GM18498 (cell line): ENCODE data around the gene FAM120B.
"Not testable (repeated sequence)": the region's sequence is repeated elsewhere in the genome, so short reads cannot be mapped to it uniquely, and the experiment has no call there.

ENCODE experiments used
- ATAC-seq: cut with Tn5 transposase; IDR thresholded peaks from one replicate; pipeline ENCODE4 v1.9.1; 2021; ENCODE audit warnings: mild to moderate bottlenecking, moderate library complexity; ENCODE audit not compliant: unreplicated experiment

The FAM120B gene, protein sequence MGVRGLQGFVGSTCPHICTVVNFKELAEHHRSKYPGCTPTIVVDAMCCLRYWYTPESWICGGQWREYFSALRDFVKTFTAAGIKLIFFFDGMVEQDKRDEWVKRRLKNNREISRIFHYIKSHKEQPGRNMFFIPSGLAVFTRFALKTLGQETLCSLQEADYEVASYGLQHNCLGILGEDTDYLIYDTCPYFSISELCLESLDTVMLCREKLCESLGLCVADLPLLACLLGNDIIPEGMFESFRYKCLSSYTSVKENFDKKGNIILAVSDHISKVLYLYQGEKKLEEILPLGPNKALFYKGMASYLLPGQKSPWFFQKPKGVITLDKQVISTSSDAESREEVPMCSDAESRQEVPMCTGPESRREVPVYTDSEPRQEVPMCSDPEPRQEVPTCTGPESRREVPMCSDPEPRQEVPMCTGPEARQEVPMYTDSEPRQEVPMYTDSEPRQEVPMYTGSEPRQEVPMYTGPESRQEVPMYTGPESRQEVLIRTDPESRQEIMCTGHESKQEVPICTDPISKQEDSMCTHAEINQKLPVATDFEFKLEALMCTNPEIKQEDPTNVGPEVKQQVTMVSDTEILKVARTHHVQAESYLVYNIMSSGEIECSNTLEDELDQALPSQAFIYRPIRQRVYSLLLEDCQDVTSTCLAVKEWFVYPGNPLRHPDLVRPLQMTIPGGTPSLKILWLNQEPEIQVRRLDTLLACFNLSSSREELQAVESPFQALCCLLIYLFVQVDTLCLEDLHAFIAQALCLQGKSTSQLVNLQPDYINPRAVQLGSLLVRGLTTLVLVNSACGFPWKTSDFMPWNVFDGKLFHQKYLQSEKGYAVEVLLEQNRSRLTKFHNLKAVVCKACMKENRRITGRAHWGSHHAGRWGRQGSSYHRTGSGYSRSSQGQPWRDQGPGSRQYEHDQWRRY

DNA sequence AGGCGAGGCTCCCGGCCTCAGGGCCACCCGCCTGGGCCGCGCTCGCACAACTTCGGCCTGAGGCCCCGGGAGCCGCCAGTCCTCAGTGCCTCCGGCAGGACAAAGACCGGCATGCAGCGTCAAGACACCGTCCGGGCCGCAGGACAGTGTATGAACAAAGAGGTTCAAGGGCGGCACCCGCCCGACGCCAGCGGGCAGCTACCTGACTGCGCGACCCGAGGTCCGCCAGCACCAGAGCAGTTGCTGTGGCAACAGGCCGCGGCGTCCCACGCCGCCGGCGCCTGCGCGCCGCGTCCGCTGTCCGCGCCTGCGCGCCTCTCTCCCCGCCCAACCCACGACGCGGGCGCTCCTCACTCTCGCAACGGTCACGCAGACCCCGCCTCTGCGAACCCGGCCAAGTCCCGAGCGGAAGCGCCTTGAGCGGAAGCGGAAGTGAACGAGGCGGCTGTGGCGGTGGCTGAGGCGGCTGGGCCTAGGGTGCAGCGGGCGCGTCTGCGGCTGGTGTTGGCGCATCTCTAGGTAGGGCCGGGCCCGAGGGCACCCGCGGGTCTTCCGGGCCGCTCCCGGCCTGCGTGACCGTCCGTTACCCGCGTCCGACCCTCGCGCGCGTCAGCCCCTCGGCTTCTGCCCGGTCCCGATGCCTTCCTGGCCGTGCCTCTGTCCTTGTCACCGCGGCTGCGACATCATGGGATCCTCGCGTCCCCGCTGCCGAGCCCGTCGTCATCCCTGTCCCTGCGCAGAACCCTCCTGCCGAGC is at the start of gene FAM120B:
FAM120B (plus strand) TSS at position 435 of the 756 bp plus-strand sequence. CDS start 10,633 bp downstream, outside the sequence.
- peak; percentile 97 for ATAC-seq

DNA sequence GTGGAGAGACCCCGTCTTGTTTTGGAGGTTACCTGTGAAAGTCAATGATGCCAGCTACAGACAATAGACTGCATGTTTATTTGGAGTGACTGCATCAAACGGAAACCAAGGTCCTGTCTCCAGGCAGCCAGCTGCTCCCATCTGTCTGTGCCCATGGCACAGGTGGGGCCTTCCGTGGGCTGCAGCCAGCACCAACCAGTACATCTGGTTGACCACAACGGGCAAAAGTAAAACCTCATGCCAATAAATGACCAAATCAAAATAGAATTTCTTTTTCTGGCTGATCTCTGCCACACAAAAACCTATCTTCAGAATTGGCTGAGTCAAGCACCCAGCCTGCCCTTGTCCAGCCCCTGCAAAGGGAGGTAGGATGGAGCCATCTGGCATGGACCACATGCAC is 49.2 kb upstream of the FAM120B start:
- no peak for ATAC-seq

DNA sequence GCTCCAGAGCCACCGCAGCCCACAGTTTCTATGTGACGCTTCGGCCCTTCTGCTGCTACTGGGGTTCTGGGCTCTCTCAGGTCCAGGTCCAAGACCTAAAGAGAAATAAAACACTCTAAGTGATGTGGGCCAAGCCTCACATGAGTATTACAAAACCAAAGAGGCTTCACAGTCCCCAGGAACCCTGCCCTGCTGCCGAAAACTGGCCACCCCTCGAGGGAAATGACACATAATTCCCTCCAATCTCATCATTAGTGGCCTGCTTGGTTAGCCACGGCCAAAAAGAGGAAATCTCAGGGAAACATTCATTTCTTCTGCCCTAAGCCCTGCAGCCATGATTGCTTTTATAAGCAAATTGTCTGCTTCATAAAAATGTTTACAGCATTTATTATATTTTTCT is 48.2 kb upstream of the FAM120B start:
- ATAC-seq: no peak

DNA sequence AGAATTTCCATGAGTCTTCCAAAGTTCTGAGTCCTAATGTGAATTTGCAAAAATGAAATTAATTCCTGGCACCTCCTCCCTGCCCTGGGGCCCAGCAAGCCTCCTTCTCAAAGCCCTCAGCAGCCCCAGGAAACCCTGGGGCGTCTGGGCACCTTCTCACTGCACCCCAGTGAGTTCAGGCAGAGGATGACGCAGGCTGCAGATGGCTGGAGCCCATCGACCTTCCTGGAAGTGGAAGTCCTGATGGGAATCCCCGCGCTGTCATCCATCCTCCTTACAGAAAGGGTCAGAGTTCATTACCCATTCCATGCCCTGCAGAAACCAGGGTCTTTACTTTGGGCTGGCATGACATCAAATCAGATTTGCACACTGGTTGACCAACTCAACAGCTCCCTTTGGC is 47.3 kb upstream of the FAM120B start:
- ATAC-seq: no peak

DNA sequence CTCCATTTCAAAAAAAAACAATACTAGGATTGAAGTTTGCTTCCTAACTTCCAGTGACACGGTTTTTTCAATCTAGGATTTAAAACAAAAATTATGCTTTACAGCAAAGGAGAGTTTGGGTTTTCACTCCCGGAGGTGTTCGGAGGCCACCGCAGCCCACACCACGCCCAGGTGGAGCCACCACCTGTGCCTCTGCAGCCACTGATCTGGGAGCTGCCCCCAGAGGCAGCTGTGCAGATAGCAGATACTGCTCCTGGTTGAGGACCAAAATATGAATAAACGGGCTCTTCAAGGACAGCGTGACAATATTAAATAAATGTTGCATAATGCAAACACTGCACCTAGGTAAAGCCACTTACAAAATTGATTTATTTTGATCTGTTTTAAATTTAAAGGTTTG is 45.9 kb upstream of the FAM120B start:
- ATAC-seq: no peak

DNA sequence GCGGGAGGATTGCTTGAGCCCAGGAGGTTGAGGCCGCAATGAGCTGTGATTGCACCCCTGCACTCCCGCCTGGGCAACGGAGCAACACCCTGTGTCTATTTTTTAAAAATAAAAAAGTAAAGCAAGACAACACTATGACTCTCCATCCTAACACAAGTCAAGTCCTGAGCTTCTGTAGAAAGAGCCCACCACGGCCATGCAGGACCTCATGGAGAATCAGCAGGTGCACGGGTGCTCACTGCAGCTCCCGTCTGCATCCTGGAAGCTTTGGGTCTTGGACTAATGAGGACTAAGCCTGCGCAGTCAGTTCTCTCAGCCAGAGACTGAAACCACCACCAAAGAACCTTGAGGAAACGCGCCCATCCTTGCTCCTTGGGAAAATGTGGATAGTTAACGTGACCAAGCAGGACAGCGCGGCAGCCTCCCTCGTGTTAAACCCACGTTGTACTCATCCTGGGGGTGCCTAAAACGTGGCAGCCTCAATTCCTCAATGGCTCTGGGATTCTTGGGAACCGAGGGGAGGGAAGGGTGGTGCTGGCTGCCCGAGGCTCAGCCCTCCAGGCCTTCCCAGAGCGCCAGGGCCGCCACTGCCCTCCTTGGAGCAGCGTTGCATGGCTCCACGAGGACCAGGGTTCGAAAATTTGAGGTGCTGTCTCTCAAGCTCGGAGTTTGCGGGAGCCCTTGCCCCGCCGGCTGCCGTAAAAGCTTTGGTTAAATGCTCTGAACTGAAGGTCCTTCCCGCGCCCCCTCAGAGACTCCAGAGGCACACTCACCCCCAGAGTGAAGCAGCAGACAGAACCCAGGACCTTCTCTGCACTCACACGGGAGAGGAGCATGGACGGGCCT is 44.7 kb upstream of the FAM120B start:
- ATAC-seq: no peak

DNA sequence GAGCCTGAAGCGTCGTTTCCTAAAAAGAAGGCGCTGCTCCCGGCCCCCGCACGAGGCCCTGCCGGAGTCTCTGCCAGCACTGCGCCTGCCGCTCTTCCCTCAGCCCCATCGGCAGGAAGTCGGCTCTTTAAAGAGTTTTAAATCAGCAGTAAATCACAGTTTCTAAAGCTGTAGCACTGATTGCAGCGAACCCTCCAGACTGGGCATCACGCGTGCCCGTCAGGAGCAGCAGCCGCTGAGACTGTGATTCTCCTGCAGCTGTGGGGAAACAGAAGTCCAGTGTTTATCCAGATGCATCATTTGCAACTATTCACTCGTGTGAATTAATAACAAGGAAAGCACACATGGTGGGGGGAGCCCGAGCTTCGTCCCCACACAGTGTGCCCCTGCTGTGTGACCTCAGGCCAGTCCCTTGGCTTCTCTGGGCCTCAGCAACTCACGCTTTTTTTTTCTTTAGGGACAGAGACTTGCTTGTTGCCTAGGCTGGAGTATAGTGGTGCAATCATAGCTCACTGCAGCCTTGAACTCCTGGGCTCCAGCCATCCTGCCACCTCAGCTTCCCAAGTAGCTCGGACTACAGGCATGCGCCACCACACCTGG is 44.0 kb upstream of the FAM120B start:
- no peak for ATAC-seq

DNA sequence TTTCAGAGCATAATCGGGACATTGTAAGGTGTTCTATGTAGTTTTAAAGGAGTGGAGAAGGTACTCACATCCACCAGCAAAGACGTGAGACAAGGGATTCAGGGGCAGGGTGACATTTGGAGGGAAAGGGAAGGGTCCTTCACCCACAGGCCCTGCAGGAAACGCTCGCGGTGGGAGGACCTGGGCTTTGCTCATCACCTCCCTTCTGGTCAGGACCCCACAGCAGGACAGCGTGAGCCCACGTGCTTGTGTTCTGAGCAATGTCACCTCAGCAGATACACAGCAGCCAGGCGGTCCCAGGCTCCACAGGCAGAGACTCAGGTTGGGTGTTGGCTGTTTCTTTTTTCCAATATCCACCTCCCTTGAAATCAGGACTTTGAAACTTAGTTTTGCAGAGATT is 43.1 kb upstream of the FAM120B start:
- no peak for ATAC-seq

DNA sequence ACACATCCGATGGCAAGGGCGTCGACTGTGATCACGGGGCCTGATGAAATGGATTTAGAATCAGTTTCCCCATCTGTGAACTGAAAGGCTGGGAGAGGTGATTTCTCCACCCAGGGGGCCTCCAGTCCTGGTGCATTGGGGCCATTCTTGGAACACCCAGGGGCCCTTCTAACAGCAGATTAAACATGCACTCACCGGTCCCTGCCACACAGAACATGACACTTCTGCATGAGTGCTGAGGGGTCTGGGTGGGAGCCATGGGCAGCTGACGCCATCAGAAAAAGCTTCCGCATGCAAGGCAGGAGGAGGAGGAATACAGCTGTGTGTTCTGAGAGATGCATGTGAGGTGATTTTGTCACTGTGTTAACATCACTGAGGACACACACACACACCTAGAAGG is 42.5 kb upstream of the FAM120B start:
- no peak for ATAC-seq

DNA sequence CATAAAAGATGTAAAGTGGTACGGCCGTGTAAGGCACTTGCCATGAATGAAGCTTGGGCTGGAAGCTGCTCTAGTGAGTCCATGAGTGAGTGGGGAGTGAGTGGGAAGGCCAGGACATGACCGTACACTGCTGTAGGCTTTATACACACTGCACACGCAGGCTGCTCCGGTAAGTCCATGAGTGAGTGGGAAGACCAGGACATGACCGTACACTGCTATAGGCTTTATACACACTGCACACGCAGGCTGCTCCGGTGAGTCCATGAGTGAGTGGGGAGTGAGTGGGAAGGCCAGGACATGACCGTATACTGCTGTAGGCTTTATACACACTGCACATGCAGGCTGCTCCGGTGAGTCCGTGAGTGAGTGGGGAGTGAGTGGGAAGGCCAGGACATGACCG is 41.9 kb upstream of the FAM120B start:
- ATAC-seq: not testable (repeated sequence)

DNA sequence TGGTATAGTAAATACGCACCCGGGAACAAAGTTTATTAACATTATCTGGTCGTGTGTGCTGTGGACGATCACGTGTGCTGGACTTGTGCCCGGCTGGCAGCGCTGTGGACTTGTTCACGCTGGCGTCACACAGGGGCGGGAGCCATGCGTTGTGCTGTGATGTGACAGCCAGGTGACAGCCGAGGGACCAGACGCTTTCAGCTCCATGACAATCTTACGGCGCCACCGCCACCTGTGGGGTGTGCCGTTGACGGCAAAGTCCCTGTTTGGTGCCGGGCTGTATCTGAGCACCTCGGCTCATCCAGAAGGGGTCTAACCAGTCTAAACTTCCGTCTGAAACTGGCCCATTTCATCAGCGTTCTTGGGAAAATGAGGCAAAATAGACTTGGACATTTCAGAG is 40.9 kb upstream of the FAM120B start:
- ATAC-seq: no peak

DNA sequence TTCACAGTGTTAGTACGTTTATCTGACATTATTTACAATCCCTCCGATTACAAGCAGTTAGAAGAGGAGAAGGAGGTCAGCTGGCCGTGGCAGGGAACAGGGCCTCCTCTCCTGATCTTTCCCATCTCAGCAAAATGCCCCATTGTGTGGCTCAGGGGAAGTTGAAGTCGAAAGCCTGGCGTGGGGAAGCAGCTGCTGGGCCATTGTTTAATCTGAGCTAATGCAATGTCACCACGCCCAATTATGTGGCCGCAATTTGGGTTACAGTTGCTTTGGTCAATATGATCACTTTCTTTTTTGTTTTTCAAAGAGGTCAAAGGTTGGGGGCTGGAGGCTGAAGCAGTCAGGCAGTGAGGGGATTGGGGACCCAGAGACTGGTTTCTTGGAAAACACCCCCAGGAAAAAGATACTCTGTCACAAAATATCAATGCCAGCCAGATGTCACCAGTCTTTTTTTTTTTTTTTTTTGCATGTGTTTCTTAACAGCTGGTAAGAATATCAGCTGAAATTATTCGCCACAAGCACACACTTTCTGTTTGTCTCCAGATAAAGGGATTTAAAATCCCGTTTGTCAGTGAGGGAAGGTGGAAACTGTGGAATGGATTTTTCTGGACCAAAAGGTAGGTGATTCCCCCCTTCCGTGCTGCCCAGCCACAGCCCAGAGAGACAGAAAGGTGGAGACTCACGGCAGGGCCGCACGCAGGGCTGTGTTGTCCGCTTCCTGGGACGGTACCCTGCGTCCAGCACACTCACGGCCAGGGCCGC is 40.3 kb upstream of the FAM120B start:
- ATAC-seq: no peak

DNA sequence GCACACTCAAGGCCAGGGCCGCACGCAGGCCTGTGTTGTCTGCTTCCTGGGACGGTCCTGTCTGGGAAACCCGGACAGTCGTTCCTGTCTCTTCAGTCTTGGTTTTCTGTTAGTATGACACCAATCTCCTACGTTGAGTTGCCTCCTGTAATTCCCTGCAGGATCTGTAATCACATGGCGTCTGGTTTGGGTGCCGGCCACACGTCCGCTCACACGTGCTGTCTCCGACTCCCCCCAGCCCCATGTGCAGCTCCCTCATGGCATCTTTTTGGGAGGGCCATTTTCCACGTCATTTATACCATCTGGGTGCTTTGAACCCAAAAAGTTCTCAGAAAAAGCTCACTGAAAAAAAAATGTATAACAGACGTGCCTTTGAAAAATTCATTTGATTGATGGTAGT is 38.9 kb upstream of the FAM120B start:
- ATAC-seq: no peak

DNA sequence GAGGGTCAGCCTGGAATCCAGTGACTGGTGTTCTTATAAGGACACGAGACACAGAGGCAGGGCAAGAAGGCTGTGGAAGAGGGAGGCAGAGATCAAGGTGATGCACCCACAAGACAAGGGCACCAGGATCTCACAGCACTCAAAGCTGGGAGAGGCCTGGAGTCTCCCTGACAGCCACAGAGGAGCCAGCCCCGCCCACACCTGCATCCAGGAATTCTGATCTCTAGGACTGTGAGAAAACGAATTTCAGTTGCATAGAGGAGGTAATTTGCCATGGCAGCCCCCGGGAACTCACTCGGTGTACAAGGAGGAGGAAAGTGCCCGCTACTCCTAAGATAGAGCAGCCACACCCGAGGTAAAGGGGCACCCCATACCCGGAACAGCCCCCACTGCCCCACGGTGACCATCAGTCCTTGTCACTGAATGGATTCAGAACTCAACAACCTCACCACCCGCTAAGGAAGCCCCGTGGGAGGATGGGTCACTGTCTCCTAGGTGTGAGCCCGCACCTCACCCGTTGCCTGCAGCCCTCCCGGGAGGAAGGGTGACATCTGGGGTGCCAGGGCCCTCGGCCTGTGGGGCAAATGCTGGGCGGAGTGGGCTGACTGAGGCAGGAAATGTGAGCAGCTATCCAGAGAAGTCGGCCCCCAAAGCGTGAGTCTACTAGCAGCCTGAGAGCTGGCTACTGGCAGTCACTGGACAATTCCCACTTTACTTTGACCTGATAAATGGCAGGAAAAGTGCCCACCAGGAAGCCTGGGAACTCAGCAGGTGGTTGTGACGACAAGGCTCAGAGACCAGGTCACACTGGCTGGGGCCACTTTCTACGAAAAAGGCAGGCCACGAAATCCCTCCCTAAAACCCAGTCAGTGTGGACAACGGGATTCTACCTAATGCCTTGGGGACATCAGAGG is 38.1 kb upstream of the FAM120B start:
- no peak for ATAC-seq

DNA sequence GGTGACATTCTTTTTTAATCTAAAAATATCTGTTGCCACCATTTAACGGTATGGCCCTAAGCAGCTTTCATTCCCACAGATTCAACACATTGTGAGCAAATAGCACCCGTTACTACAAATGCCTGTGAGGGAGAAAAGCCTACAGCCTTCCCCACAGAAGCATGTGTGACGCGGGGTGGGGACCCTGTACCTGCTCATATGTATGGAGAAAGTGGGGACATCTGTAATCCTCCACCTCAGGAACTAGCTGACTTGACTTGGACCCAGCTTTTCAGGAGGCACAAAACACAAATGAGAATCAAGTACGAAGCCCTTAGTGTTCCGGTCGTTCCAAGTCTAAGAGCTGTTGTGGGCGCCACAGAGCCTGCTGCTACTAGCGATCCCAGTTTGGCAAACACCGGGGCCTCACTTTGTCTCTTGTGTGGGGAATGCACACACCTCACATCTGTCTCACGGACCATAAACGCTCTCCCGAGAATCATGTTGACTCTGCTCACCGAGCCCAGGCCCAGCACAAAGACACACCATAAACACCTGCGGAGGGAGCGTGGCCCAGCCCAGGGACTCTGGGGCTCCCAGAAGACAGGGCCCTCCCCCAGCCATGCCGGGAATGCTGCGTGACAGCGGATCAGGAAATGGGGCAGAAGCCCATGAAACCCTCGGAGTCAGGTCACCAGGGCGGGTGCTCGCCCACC is 37.3 kb upstream of the FAM120B start:
- no peak for ATAC-seq

DNA sequence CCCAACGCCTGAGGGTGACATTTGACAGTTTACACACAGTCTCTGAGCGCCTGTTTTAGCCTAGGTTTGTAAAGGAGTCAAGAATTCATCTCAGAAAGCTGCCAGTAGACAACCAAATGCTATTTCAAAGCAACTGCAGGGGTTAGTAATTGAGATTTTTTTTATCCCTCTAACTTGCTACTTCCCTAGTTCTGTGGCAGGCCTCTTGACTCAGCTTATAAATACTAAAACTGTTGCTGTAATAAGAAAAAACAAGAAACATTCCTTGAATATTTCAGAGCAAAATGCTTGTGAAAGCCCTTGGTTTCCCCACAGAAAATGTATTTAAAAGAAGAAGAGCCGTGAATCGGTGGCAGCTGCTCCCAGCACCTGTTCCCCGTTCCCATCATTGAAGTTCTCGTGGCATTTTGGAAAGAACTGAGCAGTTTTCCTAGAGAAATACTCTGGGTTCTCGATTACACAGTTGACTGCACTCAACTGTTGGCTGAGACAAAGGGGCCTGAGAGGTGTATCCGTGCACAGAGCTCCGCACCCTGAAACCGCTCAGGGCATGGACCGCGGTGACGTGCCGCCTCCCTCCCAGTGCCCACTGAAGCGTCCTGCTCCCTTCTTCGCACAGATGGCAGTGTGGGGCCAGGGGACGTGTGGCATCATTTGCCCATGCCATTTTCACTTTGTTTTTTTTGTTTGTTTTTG is 36.6 kb upstream of the FAM120B start:
- no peak for ATAC-seq

DNA sequence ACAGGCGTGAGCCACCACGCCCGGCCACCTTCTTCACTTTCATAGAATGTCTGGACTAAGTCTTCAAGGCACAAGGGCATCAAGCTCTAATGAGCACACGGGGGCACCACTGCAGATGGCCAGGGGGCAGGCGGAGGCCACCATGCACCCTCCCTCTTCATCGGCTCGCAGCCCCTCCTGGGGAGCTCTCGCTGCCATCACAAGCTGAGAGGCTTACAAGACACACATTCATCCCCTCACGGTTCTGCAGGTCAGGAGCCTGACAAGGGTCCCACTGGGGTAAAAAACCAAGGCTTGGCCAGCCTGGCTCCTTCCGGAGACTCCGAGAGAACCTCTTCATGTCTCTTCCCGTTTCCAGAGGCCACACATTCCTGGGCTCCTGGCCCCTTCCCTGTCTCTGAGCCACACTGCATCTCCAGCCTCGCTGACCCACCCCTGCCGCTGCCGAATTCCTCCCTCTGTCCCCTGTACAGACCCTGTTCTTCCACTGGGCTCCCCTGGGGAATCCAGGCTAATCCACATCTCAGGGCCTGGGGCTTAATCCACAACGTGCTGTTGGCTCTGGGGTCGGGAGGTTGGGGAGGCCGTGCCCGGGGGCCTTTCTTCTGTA is 35.5 kb upstream of the FAM120B start:
- ATAC-seq: no peak
